ENCODE data around the gene RASGRF2.

DNA sequence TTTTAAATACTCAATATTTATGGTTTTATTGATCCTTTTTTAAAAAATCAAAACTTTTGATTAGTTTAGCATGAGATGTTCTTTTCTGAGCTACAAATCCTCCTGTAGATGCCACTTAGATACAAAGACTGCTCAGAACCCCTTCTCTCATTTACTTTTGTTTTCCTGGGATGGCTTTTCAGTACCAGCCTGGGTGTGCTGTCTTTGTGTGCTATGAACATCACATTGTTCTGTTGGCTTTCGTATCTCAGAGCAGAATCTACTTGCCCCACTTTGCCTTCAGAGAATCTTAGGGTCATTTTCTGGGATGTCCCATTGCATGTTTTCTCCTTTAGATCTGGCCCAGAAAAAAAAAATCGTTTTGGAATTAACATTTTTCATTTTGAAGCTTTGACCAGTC, 85.9 kb downstream of the RASGRF2 start:
- TF ChIP-seq, protein P1, sequence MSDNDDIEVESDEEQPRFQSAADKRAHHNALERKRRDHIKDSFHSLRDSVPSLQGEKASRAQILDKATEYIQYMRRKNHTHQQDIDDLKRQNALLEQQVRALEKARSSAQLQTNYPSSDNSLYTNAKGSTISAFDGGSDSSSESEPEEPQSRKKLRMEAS (IDR thresholded peaks at IDR 0.05; ENCODE audit: low read depth, low read length) = no peak
- TF ChIP-seq, protein P2, sequence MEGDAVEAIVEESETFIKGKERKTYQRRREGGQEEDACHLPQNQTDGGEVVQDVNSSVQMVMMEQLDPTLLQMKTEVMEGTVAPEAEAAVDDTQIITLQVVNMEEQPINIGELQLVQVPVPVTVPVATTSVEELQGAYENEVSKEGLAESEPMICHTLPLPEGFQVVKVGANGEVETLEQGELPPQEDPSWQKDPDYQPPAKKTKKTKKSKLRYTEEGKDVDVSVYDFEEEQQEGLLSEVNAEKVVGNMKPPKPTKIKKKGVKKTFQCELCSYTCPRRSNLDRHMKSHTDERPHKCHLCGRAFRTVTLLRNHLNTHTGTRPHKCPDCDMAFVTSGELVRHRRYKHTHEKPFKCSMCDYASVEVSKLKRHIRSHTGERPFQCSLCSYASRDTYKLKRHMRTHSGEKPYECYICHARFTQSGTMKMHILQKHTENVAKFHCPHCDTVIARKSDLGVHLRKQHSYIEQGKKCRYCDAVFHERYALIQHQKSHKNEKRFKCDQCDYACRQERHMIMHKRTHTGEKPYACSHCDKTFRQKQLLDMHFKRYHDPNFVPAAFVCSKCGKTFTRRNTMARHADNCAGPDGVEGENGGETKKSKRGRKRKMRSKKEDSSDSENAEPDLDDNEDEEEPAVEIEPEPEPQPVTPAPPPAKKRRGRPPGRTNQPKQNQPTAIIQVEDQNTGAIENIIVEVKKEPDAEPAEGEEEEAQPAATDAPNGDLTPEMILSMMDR (IDR thresholded peaks at IDR 0.05; ENCODE audit: low read depth, low read length) = no peak
- TF ChIP-seq POLR2A (IDR thresholded peaks at IDR 0.05; ENCODE audit: extremely low read depth, insufficient read length) (no peak), MYC (IDR thresholded peaks at IDR 0.05; ENCODE audit: low read depth, low read length) (no peak)
